ENCODE measurements around the gene PCSK4. TPM values are rescaled to one million over a fixed set of nuclear protein-coding genes. Genes with fewer than 3 reads are reported as not detected.
"Not testable (repeated sequence)": the region's sequence is repeated elsewhere in the genome, so short reads cannot be mapped to it uniquely, and the experiment has no call there.

PCSK4 gene
- total RNA-seq, 1 experiment from 2014 or later: 3.4 TPM

DNA sequence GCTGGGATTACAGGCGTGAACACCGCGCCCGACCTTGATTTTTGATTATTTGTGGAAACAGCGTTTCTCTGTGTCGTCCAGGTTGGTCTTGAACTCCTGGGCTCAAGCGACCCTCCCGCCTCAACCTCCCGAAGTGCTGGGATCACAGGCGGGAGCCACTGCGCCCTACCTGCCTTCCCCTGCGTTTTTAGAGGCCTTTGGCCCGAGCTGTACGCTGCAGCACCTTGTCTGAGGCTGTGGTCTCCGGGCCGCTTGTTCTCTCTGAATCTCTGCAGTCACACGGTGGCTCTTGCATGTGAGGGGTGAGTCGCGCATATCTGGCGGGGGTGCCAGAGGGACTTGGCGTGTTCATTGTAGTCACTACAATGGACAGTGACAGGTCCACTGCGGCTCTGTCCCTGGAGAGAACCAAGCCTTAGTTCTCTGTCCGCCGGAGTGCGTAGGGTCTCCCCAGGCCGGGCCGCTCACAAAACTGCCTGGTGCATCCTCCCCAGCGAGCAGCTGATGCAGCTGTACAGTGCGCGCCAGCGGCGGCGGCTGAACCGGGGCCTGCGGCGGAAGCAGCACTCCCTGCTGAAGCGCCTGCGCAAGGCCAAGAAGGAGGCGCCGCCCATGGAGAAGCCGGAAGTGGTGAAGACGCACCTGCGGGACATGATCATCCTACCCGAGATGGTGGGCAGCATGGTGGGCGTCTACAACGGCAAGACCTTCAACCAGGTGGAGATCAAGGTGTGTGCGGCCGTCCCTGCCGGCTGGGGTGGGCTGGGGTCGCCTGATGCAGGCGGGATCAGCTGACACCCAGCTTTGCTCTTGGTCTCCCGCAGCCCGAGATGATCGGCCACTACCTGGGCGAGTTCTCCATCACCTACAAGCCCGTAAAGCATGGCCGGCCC is 50.4 kb downstream of the PCSK4 start:
- H3K4me1 Mint-ChIP-seq (ENCODE audit: insufficient read depth, unreplicated experiment); H3K27me3 Mint-ChIP-seq (ENCODE audit: insufficient read depth, unreplicated experiment); DNase-seq (ENCODE audit: unreplicated experiment); H3K9me3 Mint-ChIP-seq (ENCODE audit: unreplicated experiment); BruUV-seq (replicated peaks): not testable (repeated sequence)
- intact Hi-C loops (cut with micrococcal nuclease): loop anchor here (2.0 kb wide), 1 partner anchor 161 kb away; no protein-coding TSS in a partner anchor
- ChIA-PET CTCF (interaction anchor here (0.6 to 1.3 kb wide), 3 partner anchors 7 to 16 kb away, joined by 3 read pairs; no protein-coding TSS in a partner anchor), POLR2A (interaction anchor here (0.7 to 1.7 kb wide), 9 partner anchors 14 to 418 kb away, joined by 3 to 5 read pairs (median 3); partner anchors contain the start of genes CIRBP and FAM174C)
- peak overlapping the region; percentile 98 for H3K4me3 Mint-ChIP-seq (ENCODE audit: unreplicated experiment)
- peaks cover 80% of the 10 kb centered on the region for H3K36me3 Mint-ChIP-seq (ENCODE audit: insufficient read depth, unreplicated experiment)
- H3K27ac Mint-ChIP-seq (ENCODE audit: low read depth, unreplicated experiment): peak overlapping the region; percentile 100

DNA sequence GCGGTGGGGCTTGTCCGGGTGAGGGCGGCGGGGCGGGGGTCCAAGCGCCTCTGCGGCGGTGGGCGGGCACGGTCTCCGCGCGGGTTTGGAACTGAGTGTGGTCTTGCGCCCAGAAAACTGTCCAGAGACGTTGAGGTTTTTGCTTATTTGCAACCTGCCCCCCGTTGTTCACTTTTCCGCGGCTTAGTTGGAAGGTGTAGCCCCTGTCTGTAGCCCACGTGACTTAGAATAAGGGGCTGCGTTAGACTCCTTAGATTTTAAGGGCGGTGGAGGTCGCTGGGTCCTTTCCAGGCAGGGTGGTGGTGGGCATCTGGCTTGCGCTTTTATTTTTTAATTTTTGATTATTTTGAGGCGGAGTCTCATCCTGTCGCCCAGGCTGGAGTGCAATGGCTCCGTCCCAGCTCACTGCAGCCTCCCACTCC is 51.2 kb downstream of the PCSK4 start:
- DNase-seq (ENCODE audit: unreplicated experiment): no peak
- no peaks in the 10 kb centered on the region for H3K27me3 Mint-ChIP-seq (ENCODE audit: insufficient read depth, unreplicated experiment)
- TF ChIP-seq CTCF (IDR thresholded peaks at IDR 0.05; ENCODE audit: unreplicated experiment): no peak
- CTCF ChIA-PET: interaction anchor here (1.3 kb wide), 1 partner anchor 8 kb away, joined by 3 read pairs; no protein-coding TSS in a partner anchor
- peaks cover 6% of the 10 kb centered on the region for H3K4me1 Mint-ChIP-seq (ENCODE audit: insufficient read depth, unreplicated experiment)
- H3K9me3 Mint-ChIP-seq (ENCODE audit: unreplicated experiment): no peaks in the 10 kb centered on the region
- POLR2A ChIA-PET: interaction anchor here (0.9 to 1.7 kb wide), 5 partner anchors 15 to 55 kb away, joined by 3 to 4 read pairs (median 3); no protein-coding TSS in a partner anchor
- H3K4me3 Mint-ChIP-seq (ENCODE audit: unreplicated experiment): peak overlapping the region; percentile 98
- no TSS peak for BruUV-seq (replicated peaks)
- intact Hi-C loops (cut with micrococcal nuclease): loop anchor here (1.0 to 2.0 kb wide), 2 partner anchors 74 to 160 kb away; partner anchors contain the start of gene ADAMTSL5
- peaks cover 79% of the 10 kb centered on the region for H3K36me3 Mint-ChIP-seq (ENCODE audit: insufficient read depth, unreplicated experiment)
- peak overlapping the region; percentile 100 for H3K27ac Mint-ChIP-seq (ENCODE audit: low read depth, unreplicated experiment)

DNA sequence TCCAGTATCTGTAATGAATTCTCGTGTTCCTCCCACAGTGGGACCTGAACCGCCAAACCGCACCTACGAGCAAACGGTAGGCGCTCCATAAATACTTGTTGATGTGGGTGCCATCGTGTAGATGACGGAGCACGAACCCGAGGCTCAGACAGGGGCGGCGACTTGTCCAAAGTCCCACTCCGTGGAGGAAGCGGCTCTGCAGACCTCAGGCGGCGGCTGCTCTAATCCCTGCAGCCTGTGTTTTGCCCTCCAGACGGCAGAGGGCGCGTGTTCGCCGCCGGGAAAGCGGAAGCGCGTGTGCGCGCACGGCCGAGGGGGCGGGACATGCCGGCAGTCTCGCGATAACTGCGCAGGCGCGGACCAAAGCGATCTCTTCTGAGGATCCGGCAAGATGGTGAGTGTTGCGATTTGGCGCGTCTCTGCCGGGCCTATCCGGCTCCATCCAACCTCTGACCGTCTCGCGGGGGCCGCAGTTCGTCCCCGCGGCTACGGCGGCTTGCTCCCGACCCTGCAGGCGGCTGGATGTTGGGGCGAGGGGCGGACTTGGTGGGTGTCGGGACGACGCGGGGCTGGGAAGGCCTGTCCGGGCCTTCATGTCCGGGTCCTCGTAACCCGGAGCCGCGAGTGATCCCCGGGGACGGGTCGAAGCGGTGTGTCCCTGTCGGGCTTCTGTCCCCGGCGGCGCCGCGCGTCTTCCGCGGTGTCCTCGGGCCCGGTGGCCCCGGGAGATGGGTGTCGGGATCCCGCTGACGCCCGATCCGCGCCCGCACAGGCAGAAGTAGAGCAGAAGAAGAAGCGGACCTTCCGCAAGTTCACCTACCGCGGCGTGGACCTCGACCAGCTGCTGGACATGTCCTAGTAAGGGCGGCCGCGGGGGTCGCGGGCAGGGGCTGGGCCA is 51.9 kb downstream of the PCSK4 start, which contains the start of gene RPS15:
RPS15 (plus strand) TSS at position 362 of the 898 bp plus-strand sequence; CDS start at position 392, 30 bp downstream.
- TF ChIP-seq CTCF (IDR thresholded peaks at IDR 0.05; ENCODE audit: unreplicated experiment): peak; percentile 87
- intact Hi-C loops (cut with micrococcal nuclease): loop anchor here (1.0 to 2.0 kb wide), 2 partner anchors 75 to 159 kb away; partner anchors contain the start of gene ADAMTSL5
- CTCF ChIA-PET: interaction anchor here (0.6 to 1.3 kb wide), 5 partner anchors 9 to 153 kb away, joined by 3 to 5 read pairs (median 3); no protein-coding TSS in a partner anchor
- BruUV-seq (replicated peaks): TSS peak; percentile 65
- peak; percentile 92 for DNase-seq (ENCODE audit: unreplicated experiment)
- Mint-ChIP-seq H3K4me3 (ENCODE audit: unreplicated experiment) (peak within 1 kb of the TSS; percentile 98), H3K4me1 (ENCODE audit: insufficient read depth, unreplicated experiment) (peaks cover 6% of the 10 kb centered on the region), H3K9me3 (ENCODE audit: unreplicated experiment) (no peaks in the 10 kb centered on the region), H3K27ac (ENCODE audit: low read depth, unreplicated experiment) (peak within 1 kb of the TSS; percentile 100), H3K27me3 (ENCODE audit: insufficient read depth, unreplicated experiment) (no peaks in the 10 kb centered on the region), H3K36me3 (ENCODE audit: insufficient read depth, unreplicated experiment) (peaks cover 77% of the 10 kb centered on the region)
- POLR2A ChIA-PET: interaction anchor here (0.9 to 1.7 kb wide), 6 partner anchors 15 to 163 kb away, joined by 3 to 4 read pairs (median 3); partner anchors contain the start of gene FAM174C

DNA sequence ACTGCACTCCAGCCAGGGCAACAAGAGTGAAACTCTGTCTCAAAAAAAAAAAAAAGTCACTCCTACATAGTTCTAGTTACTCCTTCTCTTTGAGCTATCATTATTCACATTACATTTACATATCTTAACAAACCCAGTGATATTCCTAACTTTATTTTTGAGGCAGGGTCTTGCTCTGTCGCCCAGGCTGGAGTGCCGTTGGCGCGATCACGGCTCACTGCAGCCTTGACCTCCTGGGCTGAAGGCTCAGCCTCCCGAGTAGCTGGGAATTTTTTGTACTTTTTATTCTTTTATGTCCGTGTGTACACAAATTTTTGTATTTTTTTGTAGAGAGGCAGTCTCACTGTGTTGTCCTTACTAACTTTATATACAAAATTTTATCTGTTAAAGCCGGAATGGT is 52.5 kb downstream of the PCSK4 start:
- DNase-seq (ENCODE audit: unreplicated experiment): no peak
- intact Hi-C loops (cut with micrococcal nuclease): loop anchor here (1.0 to 2.0 kb wide), 2 partner anchors 76 to 159 kb away; partner anchors contain the start of gene ADAMTSL5
- Mint-ChIP-seq H3K4me1 (ENCODE audit: insufficient read depth, unreplicated experiment) (peaks cover 2% of the 10 kb centered on the region), H3K36me3 (ENCODE audit: insufficient read depth, unreplicated experiment) (peaks cover 75% of the 10 kb centered on the region), H3K27ac (ENCODE audit: low read depth, unreplicated experiment) (no peak overlapping the region), H3K27me3 (ENCODE audit: insufficient read depth, unreplicated experiment) (no peaks in the 10 kb centered on the region), H3K9me3 (ENCODE audit: unreplicated experiment) (no peaks in the 10 kb centered on the region), H3K4me3 (ENCODE audit: unreplicated experiment) (no peak overlapping the region)
- CTCF ChIA-PET: interaction anchor here (0.6 to 1.4 kb wide), 6 partner anchors 9 to 153 kb away, joined by 3 to 5 read pairs (median 3); no protein-coding TSS in a partner anchor
- TF ChIP-seq CTCF (IDR thresholded peaks at IDR 0.05; ENCODE audit: unreplicated experiment): no peak
- POLR2A ChIA-PET: interaction anchor here (1.2 to 1.4 kb wide), 2 partner anchors 20 to 162 kb away, joined by 3 to 4 read pairs; partner anchors contain the start of gene FAM174C
- BruUV-seq (replicated peaks): no TSS peak

Measured in MCF 10A (cell line).